ENCODE results near the gene CCND3. TPM values are rescaled to one million over a fixed set of nuclear protein-coding genes. Genes with fewer than 3 reads are reported as not detected.
A peak's percentile ranks its signal among the peaks of the same experiment; 100 is the strongest.

Gene CCND3
- total and polyA plus RNA-seq, 2 of the 13 experiments (the other 11 are each of a cell fraction or from before 2014, with no cell fraction given): 4.3 to 7.2 TPM

- TF ChIP-seq, protein P1, sequence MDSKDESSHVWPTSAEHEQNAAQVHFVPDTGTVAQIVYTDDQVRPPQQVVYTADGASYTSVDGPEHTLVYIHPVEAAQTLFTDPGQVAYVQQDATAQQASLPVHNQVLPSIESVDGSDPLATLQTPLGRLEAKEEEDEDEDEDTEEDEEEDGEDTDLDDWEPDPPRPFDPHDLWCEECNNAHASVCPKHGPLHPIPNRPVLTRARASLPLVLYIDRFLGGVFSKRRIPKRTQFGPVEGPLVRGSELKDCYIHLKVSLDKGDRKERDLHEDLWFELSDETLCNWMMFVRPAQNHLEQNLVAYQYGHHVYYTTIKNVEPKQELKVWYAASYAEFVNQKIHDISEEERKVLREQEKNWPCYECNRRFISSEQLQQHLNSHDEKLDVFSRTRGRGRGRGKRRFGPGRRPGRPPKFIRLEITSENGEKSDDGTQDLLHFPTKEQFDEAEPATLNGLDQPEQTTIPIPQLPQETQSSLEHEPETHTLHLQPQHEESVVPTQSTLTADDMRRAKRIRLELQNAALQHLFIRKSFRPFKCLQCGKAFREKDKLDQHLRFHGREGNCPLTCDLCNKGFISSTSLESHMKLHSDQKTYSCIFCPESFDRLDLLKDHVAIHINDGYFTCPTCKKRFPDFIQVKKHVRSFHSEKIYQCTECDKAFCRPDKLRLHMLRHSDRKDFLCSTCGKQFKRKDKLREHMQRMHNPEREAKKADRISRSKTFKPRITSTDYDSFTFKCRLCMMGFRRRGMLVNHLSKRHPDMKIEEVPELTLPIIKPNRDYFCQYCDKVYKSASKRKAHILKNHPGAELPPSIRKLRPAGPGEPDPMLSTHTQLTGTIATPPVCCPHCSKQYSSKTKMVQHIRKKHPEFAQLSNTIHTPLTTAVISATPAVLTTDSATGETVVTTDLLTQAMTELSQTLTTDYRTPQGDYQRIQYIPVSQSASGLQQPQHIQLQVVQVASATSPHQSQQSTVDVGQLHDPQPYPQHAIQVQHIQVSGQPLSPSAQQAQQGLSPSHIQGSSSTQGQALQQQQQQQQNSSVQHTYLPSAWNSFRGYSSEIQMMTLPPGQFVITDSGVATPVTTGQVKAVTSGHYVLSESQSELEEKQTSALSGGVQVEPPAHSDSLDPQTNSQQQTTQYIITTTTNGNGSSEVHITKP (CRISPR knock-in tag; IDR thresholded peaks at IDR 0.05; ENCODE audit: low read depth): no peak
- TF ChIP-seq ZNF749 (CRISPR knock-in tag; IDR thresholded peaks at IDR 0.05; ENCODE audit: borderline replicate concordance) (no peak), FOXO1 (CRISPR knock-in tag; IDR thresholded peaks at IDR 0.05) (no peak), SMAD9 (CRISPR knock-in tag; IDR thresholded peaks at IDR 0.05) (no peak), MED13 (CRISPR knock-in tag; IDR thresholded peaks at IDR 0.05) (no peak), KIAA2018 (CRISPR knock-in tag; IDR thresholded peaks at IDR 0.05; ENCODE audit: borderline replicate concordance) (no peak), ZSCAN21 (CRISPR knock-in tag; IDR thresholded peaks at IDR 0.05; ENCODE audit: borderline replicate concordance) (no peak), ZNF350 (CRISPR knock-in tag; IDR thresholded peaks at IDR 0.05; ENCODE audit: borderline replicate concordance, low read depth) (peak; percentile 74), CENPT (CRISPR knock-in tag; IDR thresholded peaks at IDR 0.05; ENCODE audit: low read depth) (no peak), ZNF879 (CRISPR knock-in tag; IDR thresholded peaks at IDR 0.05) (no peak), SP2 (CRISPR knock-in tag; IDR thresholded peaks at IDR 0.05) (peak; percentile 62; the same call in 1 of the 2 replicates), NR1H2 (CRISPR knock-in tag; IDR thresholded peaks at IDR 0.05; ENCODE audit: borderline replicate concordance, low read depth) (no peak)
- TF ChIP-seq, protein P2, sequence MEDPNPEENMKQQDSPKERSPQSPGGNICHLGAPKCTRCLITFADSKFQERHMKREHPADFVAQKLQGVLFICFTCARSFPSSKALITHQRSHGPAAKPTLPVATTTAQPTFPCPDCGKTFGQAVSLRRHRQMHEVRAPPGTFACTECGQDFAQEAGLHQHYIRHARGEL (CRISPR knock-in tag; IDR thresholded peaks at IDR 0.05): no peak
- TF ChIP-seq, protein P3, sequence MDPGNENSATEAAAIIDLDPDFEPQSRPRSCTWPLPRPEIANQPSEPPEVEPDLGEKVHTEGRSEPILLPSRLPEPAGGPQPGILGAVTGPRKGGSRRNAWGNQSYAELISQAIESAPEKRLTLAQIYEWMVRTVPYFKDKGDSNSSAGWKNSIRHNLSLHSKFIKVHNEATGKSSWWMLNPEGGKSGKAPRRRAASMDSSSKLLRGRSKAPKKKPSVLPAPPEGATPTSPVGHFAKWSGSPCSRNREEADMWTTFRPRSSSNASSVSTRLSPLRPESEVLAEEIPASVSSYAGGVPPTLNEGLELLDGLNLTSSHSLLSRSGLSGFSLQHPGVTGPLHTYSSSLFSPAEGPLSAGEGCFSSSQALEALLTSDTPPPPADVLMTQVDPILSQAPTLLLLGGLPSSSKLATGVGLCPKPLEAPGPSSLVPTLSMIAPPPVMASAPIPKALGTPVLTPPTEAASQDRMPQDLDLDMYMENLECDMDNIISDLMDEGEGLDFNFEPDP (CRISPR knock-in tag; conservative IDR thresholded peaks at IDR 0.05): no peak
These were observed 46.0 kb downstream of the CCND3 start, which contains the start of gene USP49 (continued) for GRCh38 chr6:41895300-41896233.
